Epidermal melanocyte (primary cell): ENCODE measurements around the gene GLP1R.

Experiments
- DNase-seq: peaks from one replicate; pipeline ENCODE4 v3.0.0; 2011; ENCODE audit warnings: low spot score; ENCODE audit not compliant: insufficient read length

The GLP1R gene

GRCh38 chr6:39048481-39049399 lies at the start of gene GLP1R:
GLP1R (plus strand) TSS chr6:39048781; CDS start chr6:39048841, 60 bp downstream.
- no peak for DNase-seq

DNA sequence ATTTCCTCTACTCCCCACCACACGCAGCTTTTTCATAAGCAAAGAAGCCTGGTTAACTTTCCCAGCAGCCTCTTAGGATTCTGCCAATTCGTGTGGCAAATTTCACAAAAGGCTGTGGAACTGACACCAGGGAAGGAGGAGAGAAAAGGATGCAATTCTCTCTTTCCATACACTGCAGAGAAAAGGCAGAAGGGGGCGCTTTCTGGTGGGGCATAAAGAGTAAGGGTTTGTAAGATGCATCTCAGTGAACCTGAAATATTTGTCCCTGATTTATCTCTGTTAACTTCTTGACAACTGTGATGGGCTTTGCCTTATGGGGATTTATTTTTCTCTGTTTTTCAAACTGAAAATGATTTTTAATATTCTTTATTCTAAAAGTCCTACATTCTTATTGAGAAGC lies 45.5 kb upstream of the GLP1R start:
- DNase-seq = no peak

DNA sequence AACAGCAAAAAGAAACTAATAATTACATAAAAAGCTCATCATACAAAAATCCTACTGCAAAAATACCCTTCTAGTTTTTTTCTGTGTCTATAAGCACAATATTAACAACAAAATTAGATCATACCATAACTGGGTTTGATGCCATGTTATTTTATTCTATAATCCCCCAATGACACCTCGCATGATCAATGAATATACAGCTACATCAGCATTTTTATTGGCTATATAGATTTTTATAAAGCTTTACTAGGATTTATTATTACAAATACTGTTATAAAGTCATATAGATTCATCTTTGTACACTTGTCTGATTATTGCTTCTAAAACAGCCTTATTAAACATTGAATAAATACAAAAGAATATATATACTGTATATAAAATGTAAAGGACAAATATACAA lies 45.1 kb upstream of the GLP1R start:
- DNase-seq = no peak

DNA sequence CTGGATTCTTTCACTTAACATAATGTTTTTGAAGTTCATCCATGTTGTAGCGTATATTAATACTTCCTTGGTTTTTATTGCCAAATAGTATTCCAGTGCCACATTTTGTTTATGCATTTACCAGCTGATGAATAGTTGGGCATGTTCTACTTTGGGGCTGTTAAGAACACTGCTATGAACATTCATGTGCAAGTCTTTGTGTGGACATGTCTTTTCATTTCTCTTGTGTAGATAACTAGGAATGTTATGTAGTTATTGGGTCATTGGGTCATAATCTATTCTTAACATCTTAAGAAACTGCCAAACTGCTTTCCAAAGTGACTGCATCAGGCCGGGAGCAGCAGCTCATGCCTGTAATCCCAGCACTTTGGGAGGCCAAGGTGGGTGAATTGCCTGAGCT lies 43.8 kb upstream of the GLP1R start:
- no peak for DNase-seq

DNA sequence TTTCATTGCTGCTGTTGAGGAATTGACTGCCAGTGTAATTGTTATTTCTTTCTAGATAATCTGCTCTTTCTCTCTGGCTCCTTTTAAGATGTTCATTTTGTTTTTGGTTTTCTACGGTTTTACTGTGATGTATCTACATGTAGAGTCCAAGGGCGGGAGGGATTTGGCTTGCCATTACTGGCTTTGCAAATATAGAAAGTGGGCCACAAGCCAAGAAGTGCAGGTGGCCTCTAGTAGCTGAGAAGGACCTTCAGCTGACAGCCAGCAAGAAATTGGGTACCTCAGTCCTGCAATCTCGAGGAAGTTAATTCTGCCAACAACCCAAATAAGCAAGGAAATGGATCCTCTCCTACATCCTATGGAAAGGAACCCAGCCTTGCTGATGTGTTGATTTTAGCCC lies 42.8 kb upstream of the GLP1R start:
- DNase-seq = no peak

GRCh38 chr6:39007575-39007974 lies 41.0 kb upstream of the GLP1R start:
- no peak for DNase-seq

DNA sequence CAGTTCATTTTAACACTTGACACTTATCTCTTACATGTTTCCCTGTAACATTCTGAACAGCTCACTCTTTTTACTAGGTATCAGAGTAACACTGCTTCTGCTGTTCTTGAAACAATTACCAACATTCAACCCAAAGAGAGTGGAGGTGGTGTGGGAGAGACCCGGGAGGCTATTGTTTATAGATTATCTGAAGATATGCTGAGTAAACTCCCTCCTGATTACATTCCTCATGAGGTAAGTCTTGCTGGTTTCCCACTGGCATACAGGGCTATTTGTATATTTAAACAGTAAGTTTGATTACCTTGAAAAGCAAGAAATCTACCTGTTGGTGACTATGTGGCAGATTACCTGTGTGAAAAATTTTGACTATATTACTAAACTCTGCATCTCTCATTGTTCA lies 39.8 kb upstream of the GLP1R start:
- DNase-seq = no peak

GRCh38 chr6:39009476-39009875 lies 39.1 kb upstream of the GLP1R start:
- DNase-seq = no peak

- no peak for DNase-seq
These were observed 31.6 kb upstream of the GLP1R start for GRCh38 chr6:39016839-39017546.

GRCh38 chr6:39017547-39017880 lies 31.1 kb upstream of the GLP1R start:
- no peak for DNase-seq

DNA sequence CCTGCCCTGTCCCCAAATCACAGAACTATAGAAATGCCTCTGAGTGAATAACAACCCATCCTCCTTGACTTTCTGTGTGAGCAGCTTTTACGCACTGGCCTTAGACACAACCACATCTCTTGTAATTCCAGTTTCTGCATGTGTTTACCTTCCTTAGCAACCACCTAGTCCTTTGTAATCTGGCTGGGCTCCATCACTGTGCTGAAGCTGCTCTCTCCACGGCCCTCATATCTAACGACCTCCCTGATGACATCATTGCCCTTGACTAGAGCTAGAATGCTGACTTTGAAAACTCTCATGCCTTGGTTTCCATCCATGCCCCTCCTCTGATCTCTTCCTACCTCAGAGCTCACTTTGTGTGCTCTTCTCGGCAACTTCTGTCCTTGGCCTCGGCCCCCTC lies 30.5 kb upstream of the GLP1R start:
- DNase-seq = no peak

DNA sequence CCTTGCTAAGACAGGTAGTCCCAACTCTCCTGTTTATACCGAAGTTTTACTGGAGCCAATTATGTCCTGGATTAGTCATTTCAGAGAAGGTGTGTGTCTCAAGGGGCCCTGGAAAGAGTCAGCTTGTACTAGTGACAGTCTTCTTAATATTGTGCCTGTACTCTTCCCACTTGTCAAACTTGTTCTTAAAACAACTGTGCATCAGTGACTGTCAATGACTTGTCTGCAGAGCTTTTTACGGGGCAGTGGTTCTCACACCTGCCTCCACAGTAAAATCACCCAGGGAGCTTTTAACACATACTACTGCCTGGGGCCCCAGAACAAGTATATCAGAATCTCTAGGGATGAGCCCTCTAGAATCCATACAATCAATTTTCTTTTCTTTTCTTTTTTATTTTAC lies 28.4 kb upstream of the GLP1R start:
- DNase-seq = no peak

- no peak for DNase-seq
These were observed 27.5 kb upstream of the GLP1R start for GRCh38 chr6:39021041-39021440.

DNA sequence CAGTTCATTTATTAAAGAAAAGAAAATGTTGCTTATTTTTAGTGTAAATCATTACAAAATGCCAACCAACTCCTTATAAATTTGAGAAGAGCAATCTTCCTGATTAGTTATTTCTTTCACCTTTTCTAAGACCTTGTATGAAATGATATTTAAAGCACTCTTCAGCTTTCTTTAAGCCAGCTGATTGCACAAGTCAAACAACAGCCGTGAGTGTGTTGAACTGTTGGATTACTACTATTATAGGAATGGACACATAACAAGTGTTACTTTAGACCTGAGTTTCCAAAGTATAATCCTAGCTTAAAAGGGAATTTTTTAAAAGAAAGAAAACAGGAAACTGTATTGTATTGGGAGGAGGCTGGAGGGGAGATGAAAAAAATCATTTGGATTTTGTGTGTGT lies 26.8 kb upstream of the GLP1R start:
- no peak for DNase-seq

- no peak for DNase-seq
These were observed 22.4 kb upstream of the GLP1R start for GRCh38 chr6:39026175-39026574.

DNA sequence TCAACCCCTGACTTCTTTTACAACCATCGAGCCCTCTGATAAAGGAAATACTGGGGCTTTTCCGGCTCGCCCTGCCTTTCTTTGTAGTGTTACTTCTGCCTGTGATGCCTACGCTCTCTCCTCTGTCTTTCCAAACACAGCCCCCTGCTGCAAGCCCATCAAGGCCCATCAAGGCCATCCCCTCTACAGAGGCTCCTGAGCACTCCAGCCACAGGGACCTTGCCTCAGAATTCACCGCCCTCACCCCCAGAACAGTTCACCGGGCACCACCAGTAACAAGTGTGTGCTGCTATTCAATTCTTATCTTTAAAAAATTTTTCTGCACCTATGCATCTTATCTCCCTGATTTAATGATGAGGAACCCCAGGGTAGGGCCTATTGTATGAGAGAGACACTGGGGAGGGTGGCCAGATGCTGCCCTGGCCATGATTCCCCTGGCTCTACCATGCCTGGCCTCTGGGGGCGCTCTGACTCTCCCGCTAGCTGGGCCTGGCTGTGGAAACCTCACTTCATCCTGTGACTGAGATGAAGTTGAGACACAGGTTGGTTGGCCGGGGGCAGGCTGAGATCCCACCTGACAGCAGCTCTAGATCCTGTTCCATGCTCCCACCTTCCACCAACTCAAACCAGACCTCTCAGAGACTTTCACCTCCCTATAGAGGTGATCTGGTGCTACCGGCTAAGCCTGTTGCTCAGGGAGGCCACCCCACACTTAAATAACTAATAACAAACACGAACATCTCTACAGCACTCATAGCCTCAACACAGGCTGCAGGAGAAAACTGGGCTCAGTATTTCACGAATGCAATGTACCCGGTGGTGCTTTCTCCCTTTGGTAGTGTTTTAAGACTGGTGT lies 19.2 kb upstream of the GLP1R start:
- no peak for DNase-seq

- no peak for DNase-seq
These were observed 12.9 kb upstream of the GLP1R start for GRCh38 chr6:39035681-39036080.

DNA sequence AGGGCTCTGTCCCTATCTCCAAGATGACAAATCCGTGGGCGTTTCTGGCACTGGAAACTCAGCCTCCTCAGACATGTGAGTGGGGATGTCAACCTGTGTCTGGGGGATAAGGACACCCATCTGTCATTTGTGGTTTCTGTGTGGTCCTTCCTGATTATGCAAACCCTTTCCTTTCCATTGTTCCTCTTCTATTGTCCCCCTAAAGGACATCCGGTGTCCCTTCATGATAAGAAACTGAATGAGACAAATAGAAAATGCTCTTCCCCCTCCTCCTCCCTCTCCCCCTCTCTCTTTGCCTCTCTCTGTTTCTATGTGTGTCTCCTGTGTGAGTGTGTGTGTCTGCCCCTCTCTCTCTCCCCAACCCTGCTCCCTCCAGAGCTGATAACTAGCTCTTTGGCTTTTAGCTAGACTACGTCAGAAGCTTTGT lies 11.5 kb upstream of the GLP1R start:
- no peak for DNase-seq

GRCh38 chr6:39037707-39038106 lies 10.9 kb upstream of the GLP1R start:
- DNase-seq = no peak

- DNase-seq = no peak
These were observed 8.4 kb upstream of the GLP1R start for GRCh38 chr6:39040080-39040673.

DNA sequence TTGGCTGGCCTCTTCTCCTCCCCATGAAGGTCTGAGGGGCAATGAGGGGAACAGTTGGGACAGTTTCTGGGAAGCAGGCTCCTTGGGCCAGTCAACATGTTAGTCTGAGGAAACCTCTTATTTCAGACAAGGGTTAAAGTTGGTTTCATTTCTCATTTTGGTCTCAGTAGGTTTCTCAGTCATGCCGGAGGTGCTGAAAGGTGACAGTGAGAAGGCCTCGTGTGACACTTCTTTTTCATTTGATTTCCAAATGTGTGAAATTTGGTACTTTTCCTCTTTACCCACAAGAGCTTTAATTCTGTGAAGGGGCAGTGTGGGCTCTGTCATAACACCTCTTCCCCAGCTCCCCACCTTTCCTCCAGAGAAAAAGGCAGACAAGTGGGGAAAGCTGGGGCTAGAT lies 7.5 kb upstream of the GLP1R start:
- no peak for DNase-seq

DNA sequence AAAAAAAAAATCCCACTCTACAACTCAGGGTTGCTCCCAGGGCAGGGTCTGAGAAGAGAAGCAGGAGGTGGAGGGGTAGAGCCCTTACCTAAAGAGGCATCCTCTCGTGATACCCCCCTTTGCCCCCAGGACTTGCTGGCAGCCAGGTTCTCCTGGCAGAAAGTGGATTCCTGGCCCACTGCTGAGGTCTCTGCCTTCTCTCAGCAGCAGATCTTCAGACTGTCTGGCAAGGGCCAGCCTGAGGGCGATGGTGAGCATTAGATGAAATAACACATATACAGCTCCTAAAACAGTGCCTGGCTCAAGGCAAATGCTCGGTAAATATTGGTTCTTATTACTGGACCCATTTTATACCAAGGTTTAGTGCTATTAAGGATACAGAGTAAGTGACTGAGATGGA lies 4.8 kb upstream of the GLP1R start:
- no peak for DNase-seq
